Stimulated activated CD4-positive, alpha-beta T cell treated with anti-CD3 and anti-CD28 coated beads, TNF-alpha, amount 100 ng/mL, for 24 hours (primary cell): ENCODE data around the gene TXNRD3.

ENCODE experiments used
- DNase-seq, 3 experiments: peaks; one replicate each; pipeline ENCODE4 v3.0.0-alpha.2; 2020; ENCODE audit warnings: low read depth in 3 of 3

The TXNRD3 gene

DNA sequence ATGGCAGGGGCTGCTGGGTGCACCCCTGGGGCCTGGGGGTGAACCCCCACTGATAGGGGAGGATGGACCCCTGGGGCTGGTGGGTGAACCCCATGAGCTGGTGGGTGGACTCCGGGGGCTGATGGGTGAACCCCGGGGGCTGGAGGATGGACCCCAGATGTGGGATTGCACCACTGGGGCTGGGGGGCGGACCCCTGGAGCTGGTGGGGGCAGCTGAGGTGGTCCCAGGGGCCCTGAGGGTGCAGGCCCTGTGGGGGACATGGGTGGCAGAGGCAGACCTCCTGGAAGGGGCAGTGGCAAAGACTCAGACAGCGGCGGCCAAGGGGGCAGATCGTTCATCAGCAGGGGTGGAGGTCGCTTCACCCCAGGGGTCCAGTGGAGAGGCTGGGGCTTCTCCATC lies 17.4 kb upstream of the TXNRD3 start:
- no peak for DNase-seq

DNA sequence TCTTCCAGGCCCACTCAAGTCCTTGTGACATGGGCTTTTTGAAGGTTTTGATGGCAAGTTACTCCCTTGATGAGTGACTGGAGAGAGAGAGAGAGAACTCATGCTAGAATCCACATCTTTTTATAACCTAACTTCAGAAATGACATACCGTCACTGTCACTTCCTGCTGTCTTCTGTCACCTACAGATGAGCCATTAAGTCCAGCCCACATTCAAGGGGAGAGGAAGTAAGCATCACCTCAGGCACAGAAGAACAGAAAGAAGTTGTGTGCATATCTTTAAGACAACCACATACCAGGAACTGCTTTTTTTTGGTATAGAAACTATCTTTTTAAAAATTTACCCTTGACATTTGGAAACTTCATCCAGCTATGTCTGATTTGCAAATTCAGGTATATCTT lies 16.6 kb upstream of the TXNRD3 start:
- DNase-seq = no peak

DNA sequence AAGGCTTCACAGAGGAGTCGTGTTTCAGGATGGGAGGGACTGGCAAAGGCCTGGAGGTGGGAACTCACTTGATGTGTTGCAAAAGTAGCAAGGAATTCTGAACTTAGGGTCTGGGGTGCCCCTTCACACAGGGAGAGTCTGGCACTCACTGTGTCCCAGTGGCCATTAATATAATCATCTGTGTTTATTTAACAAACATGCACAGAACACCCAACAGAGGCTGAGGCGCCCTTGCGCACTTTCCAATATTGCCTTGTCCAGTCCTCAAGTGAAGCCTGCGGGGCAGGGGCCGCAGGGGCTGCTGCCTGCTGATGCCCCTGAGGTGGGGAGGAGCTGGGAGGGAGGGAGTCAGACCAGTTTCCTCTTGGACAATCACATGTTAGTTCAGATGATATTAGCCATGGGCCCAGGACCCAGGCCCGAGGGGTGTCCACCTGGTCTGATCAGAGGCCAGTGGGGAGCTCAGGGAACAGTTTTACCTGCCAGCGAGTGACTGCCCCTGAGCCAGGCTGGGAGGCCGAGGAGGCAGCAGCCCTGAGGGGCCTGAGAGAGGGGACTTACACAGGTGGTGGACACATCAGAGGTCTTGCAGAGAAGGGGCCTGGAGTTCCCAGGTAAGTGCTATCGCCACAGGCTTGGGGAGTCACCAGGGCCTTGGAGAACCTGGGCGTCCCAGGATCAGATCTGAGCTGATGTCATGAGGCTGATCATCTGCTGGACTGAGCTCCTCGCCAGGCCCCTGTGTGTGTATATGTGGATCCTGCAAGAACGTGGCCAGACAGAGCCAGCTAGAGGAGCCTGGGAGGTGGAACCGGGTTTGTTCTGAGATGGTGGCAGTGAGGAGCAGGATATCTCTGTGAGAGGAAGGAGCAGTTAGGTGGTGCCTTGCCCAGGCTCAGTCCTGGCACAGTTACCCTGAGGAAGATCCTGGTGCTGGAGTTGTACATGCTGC lies 13.8 kb upstream of the TXNRD3 start:
- DNase-seq = no peak

- DNase-seq = no peak
Measured at GRCh38 chr3:126667631-126668449, 12.9 kb upstream of the TXNRD3 start.

- DNase-seq = no peak
Measured at GRCh38 chr3:126666658-126667528, 12.0 kb upstream of the TXNRD3 start.

DNA sequence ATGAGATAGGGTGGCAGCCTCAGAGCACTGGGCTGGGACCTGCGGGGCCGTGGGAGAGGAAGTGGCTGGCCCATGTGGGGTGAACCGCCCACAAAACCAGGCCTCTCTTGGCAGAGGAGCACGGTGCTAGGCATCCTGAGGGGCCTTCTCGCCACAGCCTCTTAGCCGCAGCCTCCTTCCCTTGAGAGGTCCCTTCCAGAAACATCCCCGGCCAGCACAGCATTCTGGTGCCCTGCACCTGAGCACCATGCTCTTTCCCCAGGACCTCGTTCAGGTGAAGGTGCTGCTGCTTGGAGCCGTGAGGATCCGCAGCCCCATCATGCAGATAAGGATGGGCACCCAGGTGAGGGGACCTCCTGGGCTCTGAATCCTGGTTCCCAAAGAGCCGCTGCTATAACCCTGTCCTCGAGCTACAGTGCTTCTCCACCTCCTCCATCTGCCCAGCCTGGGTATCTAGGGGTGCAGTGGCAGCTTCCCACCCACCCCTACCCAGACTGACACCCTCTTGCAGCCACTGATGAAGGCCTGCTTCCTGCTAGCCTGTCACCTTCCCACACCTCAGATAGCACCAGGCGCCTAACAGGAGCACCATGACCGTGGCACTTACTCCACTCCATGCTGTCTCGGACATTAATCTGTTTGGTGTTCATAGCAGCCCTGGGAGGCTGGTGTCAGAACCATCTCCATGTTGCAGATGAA lies 11.2 kb upstream of the TXNRD3 start:
- no peak for DNase-seq

- no peak for DNase-seq
Measured at GRCh38 chr3:126665221-126665936, 10.5 kb upstream of the TXNRD3 start.

DNA sequence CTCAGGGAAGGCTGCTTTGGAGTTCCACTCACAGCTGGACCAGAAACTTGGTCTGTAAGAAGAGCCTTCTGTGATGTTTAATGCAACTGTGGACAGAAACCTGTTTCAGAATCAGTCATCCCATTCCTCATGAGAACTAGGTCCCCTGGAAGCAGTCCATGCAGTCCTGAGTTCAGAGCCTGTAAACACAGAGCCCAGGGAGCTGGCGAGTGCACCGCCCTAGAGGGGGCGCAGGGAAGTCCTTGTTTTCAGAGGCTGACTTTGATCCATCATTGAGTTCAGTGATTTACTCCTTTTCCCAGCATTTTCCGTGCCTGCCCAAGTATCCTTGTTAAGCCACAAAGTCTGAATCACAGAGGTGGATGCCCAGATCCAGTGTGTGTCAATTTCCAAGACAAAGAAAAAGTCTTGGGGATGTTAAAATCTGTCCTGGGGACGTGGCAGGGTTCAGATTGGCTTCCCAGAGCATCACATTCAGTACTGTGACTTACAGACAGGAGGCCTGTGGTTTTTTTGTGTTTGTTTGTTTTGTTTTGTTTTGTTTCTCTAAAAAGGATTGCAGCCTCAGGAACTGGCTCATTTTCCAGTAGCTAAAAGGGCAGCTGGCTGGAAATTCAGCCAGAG lies 9.8 kb upstream of the TXNRD3 start:
- DNase-seq = no peak

GRCh38 chr3:126663750-126664149 lies 8.8 kb upstream of the TXNRD3 start:
- no peak for DNase-seq

GRCh38 chr3:126663257-126663656 lies 8.3 kb upstream of the TXNRD3 start:
- no peak for DNase-seq

GRCh38 chr3:126661532-126662364 lies 6.8 kb upstream of the TXNRD3 start:
- no peak for DNase-seq

DNA sequence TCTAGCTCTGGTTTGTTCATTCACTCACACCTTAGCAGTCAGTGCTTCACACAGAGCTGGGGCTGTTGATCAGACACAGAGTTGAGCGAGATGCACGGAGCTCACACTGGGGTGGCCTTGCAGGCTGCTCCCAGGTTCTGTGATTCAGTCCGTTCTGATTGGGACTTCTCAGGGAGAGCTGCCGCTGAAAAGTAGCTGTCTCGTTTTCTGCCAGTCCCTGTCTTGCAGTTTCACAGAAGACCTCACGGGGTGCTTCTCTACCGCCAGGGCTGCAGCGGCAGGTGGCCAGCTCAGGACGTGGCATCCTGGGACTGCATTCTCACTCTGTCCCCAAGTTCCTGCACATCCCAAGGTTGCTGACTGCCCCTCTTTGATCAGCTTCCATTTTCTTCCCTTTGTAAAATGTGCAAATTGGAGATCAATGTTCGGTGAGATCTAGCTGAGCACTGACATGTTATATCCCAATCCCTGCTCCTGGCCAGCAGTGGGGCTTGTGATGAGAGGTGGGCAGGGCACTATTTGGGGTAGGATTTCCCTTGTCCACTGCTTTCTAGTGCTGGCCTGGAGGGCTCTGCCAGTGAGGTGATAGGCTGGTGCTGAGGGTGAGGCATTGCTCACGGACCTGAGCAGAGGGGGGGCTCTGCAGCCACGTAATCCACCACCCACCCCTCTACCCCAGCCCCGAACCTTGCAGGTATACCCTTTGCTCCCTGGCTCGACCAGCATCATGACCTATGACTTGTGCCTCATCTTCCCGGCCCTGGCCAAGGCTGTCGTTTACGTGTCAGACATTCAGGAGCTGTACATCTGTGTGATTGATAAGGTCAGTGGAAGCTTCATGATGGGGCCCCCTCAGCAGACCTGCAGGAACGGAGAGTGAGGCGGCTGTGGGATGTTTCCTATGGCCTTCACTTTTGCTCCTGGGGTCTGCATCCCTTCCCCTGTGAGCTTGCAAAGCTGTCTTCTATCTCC lies 5.3 kb upstream of the TXNRD3 start:
- DNase-seq = no peak

DNA sequence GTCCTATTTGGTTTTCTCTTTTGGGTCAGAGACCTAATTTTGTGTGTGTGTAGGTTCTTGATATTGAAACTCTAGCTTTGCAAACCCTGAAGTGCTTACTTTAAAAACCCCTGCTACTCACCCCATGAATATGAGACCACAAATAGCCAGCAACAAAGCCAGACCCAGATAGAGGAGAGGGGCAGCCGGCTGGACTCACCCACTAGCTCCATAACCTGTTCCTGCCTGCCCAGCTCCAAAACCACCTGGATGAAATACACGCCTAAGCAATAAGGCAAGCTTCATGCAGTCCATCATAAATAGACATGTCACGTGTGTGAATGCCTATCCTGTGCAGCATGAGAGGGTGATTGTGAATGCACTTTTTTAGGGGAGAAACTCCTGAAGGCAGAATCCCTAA lies 3.7 kb upstream of the TXNRD3 start:
- no peak for DNase-seq

- DNase-seq = no peak
Measured at GRCh38 chr3:126657901-126658300, 3.0 kb upstream of the TXNRD3 start.

DNA sequence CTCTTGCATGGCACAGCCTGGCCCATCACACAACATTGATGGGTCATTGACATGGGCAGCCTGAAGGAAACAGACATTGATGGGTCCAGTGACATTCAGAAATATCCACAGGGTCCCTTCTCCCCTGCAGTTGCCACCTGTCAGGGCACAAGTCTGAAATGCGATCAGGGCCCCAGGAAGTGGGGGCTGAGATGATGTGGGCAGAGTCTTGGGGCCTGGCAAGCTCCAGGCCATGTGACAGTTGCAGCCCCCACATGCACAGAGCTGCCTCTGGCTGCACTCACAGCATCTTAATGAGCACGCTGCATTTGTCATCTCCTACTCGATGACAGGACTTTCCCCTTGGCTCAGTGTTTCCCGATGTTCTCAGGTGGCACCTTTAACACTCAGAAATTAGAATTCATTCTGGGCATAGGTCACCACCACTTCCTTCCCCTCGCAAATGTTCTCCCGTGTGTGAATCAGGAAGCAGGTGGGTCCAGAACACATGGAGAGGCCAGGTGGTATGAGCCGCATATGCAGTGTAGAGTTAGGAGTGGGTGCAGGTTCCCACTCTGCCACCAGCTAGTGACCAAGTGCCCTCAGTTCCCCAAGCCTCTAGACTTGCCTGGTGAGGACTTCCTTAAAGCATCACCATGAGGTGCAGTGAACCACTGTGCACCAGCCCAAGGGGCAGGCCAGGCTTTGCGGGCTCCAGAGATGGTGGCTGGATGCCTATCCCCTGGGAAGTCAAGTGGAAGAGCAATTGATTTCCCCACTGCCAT lies 1.6 kb upstream of the TXNRD3 start:
- DNase-seq = no peak

DNA sequence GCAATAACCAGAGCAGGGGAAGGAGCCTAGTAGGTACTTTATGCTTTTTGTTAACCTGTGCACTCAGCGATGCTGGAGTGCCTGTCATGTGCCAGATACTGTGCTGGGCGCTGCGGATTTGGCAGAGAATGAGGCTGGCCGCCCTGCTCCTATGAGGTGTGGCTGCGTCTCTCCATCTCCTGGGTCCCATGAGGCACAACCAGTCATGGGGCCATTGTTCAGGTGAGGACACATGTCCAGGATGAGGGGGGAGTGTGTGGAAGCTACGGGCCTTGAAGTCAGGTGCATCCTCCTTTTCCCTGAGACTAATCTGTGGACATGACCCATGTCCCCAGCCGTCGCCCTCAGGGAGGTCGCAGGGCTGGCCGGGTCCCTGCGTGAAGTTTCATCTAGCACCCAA lies 963 bp upstream of the TXNRD3 start:
- DNase-seq = no peak

DNA sequence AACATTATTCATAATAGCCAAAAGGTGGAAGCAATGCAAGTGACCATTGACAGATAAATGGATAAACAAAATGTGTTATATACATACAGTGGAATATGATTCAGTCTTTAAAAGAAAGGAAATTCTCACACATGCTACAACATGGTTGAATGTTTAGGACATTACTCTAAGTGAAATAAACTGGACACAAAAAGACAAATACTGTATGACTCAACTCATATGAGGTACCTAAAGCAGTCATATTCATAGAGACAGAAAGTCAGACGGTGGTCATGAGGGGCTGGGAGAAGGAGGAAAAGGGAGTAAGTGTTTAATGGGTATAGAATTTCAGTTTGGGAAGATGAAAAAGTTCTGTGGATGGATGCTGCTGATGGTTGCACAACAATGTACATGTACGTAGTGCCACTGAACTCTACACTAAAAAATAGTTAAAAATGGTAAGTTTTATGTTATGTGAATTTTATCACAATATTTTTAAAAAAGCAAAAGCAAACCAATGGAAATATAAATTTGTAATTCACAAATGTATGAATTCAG lies 5.3 kb downstream of the TXNRD3 start:
- no peak for DNase-seq
